Lower leg skin (tissue), 3 donors: ENCODE data around the gene CTBP2.

Experiments used
- CTCF ChIP-seq, 3 donors: fragments of 450-650 bp; IDR thresholded peaks; one replicate each; pipeline ENCODE4 v1.5.1; 2016; ENCODE audit warnings: antibody characterized with exemption in 3 of 3, mild to moderate bottlenecking in 3 of 3, moderate library complexity in 2 of 3
- POLR2A ChIP-seq, 2 donors: fragments of 450-650 bp; IDR thresholded peaks; one replicate each; pipeline ENCODE4 v1.6.1; 2016 to 2017; ENCODE audit warnings: antibody characterized with exemption in 2 of 2, mild to moderate bottlenecking in 1 of 2, moderate library complexity in 1 of 2

DNA sequence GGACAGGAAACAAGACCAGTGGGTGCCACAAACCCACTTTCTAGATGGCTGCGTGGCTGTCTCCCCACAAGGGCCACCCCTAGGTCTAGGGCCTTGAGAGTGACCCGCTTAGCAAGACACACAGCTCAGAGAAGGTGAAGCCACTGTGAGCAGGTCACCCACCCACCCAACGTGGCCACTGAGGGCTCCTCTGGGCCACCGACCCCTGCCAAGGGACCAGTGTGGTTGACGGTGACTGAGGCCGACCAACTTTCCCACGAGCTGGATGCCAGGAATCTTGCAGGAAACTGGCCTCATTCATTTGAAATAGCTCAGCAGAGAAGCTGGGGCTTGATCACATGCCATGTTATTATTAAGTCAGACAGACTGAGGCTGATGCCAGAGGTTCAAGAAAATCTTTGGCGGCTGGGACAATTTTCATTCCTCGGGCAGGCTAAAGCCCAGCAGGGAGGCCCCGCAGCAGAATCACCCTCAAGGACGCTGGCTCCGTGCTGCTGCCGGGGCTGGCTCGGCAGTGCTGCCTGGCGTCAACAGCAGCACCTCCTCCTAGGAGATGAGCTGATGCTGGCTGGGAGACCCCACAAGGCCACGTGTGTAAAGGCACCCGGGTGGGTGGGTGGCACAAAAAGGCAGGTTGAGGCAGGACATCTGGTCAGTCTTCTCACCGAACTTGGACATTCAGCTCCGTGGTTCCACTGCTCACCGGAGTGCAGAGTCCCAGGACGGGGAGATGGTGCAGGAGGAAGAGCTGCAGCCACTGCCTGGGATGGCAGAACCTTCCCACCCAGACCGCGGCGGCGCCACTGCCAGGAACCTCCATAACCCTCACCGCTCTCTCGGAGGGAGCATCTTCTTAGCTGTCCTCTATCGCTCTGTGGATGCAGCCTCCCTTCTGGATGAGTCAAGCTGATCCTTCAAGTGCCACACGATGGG is 160.7 kb downstream of the CTBP2 start:
- no peak for TF ChIP-seq CTCF (IDR thresholded peaks at IDR 0.05)
- no peak for TF ChIP-seq POLR2A (IDR thresholded peaks at IDR 0.05)
